ENCODE data around the gene KIAA0930. TPM values are rescaled to one million over a fixed set of nuclear protein-coding genes. Genes with fewer than 3 reads are reported as not detected.
"Not testable (repeated sequence)": the region's sequence is repeated elsewhere in the genome, so short reads cannot be mapped to it uniquely, and the experiment has no call there.

Gene KIAA0930
- total and polyA plus RNA-seq, 5 donors from 2014 or later, result 0.70 to 21.3 (median 2.0) TPM

- peaks cover 0 to 16% (median 2%) of the 10 kb centered on the region in 4 donors for H3K4me1 Mint-ChIP-seq
- not testable (repeated sequence) for H3K4me3 Mint-ChIP-seq; DNase-seq; H3K27ac ChIP-seq (ENCODE audit: insufficient read depth, low read length, poor library complexity, severe bottlenecking); H3K4me3 ChIP-seq (ENCODE audit: low read depth, low read length); H3K9me3 ChIP-seq (ENCODE audit: control insufficient read depth in 2 of 2, low read length in 2 of 2); H3K4me1 ChIP-seq (ENCODE audit: control insufficient read depth, insufficient read depth, low read length, poor library complexity, severe bottlenecking); H3K36me3 Mint-ChIP-seq; H3K9me3 Mint-ChIP-seq; H3K36me3 ChIP-seq (ENCODE audit: control insufficient read depth, insufficient read depth, low read length); H3K27me3 ChIP-seq (ENCODE audit: control insufficient read depth, insufficient read depth, low read length); ATAC-seq (ENCODE audit: low read depth in 2 of 2)
- H3K27me3 Mint-ChIP-seq, result peaks cover 30% of the 10 kb centered on the region
- peak overlapping the region in 1 of 3 donors; percentile 42 for H3K27ac Mint-ChIP-seq
Measured at GRCh38 chr22:45277720-45278119, 37.0 kb upstream of the KIAA0930 start.

- H3K4me3 Mint-ChIP-seq, result no peak overlapping the region
- no peak for DNase-seq
- H3K27me3 Mint-ChIP-seq, result peaks cover 21% of the 10 kb centered on the region
- no peak for ATAC-seq (ENCODE audit: low read depth in 2 of 2)
- H3K9me3 Mint-ChIP-seq, result peaks cover 0 to 2% (median 0%) of the 10 kb centered on the region in 7 donors
- no peak overlapping the region for H3K27ac Mint-ChIP-seq
- peaks cover 5% of the 10 kb centered on the region for H3K4me1 ChIP-seq (ENCODE audit: control insufficient read depth, insufficient read depth, low read length, poor library complexity, severe bottlenecking)
- H3K36me3 Mint-ChIP-seq, result no peaks in the 10 kb centered on the region
- H3K4me3 ChIP-seq (ENCODE audit: low read depth, low read length), result no peak overlapping the region
- no peaks in the 10 kb centered on the region for H3K36me3 ChIP-seq (ENCODE audit: control insufficient read depth, insufficient read depth, low read length)
- H3K9me3 ChIP-seq (ENCODE audit: control insufficient read depth in 2 of 2, low read length in 2 of 2), result no peaks in the 10 kb centered on the region
- peaks cover 0 to 16% (median 2%) of the 10 kb centered on the region in 4 donors for H3K4me1 Mint-ChIP-seq
- no peaks in the 10 kb centered on the region for H3K27me3 ChIP-seq (ENCODE audit: control insufficient read depth, insufficient read depth, low read length)
- H3K27ac ChIP-seq (ENCODE audit: insufficient read depth, low read length, poor library complexity, severe bottlenecking), result no peak overlapping the region
Measured at GRCh38 chr22:45276507-45277105, 35.9 kb upstream of the KIAA0930 start.

- Histone ChIP-seq H3K27ac (ENCODE audit: insufficient read depth, low read length, poor library complexity, severe bottlenecking) (no peak overlapping the region), H3K9me3 (ENCODE audit: control insufficient read depth in 2 of 2, low read length in 2 of 2) (no peaks in the 10 kb centered on the region), H3K4me3 (ENCODE audit: low read depth, low read length) (no peak overlapping the region), H3K36me3 (ENCODE audit: control insufficient read depth, insufficient read depth, low read length) (no peaks in the 10 kb centered on the region), H3K4me1 (ENCODE audit: control insufficient read depth, insufficient read depth, low read length, poor library complexity, severe bottlenecking) (peaks cover 10% of the 10 kb centered on the region), H3K27me3 (ENCODE audit: control insufficient read depth, insufficient read depth, low read length) (peaks cover 3% of the 10 kb centered on the region)
- H3K27ac Mint-ChIP-seq, result peak overlapping the region in 1 of 3 donors; percentile 23
- H3K9me3 Mint-ChIP-seq, result peaks cover 0 to 2% (median 0%) of the 10 kb centered on the region in 7 donors
- H3K36me3 Mint-ChIP-seq, result no peaks in the 10 kb centered on the region
- peaks cover 0 to 14% (median 5%) of the 10 kb centered on the region in 4 donors for H3K4me1 Mint-ChIP-seq
- peak overlapping the region in 1 of 4 donors; percentile 68 for H3K4me3 Mint-ChIP-seq
- DNase-seq, result no peak
- peaks cover 22% of the 10 kb centered on the region for H3K27me3 Mint-ChIP-seq
- no peak for ATAC-seq (ENCODE audit: low read depth in 2 of 2)
Measured at GRCh38 chr22:45273452-45274075, 32.9 kb upstream of the KIAA0930 start.

- DNase-seq, result no peak
- peaks cover 0 to 15% (median 5%) of the 10 kb centered on the region in 4 donors for H3K4me1 Mint-ChIP-seq
- H3K27me3 Mint-ChIP-seq, result peaks cover 26% of the 10 kb centered on the region
- peaks cover 0 to 2% (median 0%) of the 10 kb centered on the region in 7 donors for H3K9me3 Mint-ChIP-seq
- no peak for ATAC-seq (ENCODE audit: low read depth in 2 of 2)
- H3K36me3 ChIP-seq (ENCODE audit: control insufficient read depth, insufficient read depth, low read length), result no peaks in the 10 kb centered on the region
- H3K27ac ChIP-seq (ENCODE audit: insufficient read depth, low read length, poor library complexity, severe bottlenecking), result no peak overlapping the region
- H3K27me3 ChIP-seq (ENCODE audit: control insufficient read depth, insufficient read depth, low read length), result peaks cover 3% of the 10 kb centered on the region
- H3K4me3 Mint-ChIP-seq, result no peak overlapping the region
- H3K36me3 Mint-ChIP-seq, result no peaks in the 10 kb centered on the region
- H3K27ac Mint-ChIP-seq, result no peak overlapping the region
- H3K9me3 ChIP-seq (ENCODE audit: control insufficient read depth in 2 of 2, low read length in 2 of 2), result no peaks in the 10 kb centered on the region
- H3K4me1 ChIP-seq (ENCODE audit: control insufficient read depth, insufficient read depth, low read length, poor library complexity, severe bottlenecking), result peaks cover 16% of the 10 kb centered on the region
- no peak overlapping the region for H3K4me3 ChIP-seq (ENCODE audit: low read depth, low read length)
Measured at GRCh38 chr22:45272498-45272897, 31.8 kb upstream of the KIAA0930 start.

GRCh38 chr22:45271667-45272201 is 31.0 kb upstream of the KIAA0930 start:
- Mint-ChIP-seq H3K4me1 (peaks cover 0 to 15% (median 5%) of the 10 kb centered on the region in 4 donors), H3K27me3 (peaks cover 26% of the 10 kb centered on the region), H3K9me3 (peaks cover 0 to 2% (median 0%) of the 10 kb centered on the region in 7 donors), H3K36me3 (no peaks in the 10 kb centered on the region), H3K27ac (no peak overlapping the region), H3K4me3 (peak overlapping the region in 1 of 4 donors; percentile 21)
- peaks cover 3% of the 10 kb centered on the region for H3K27me3 ChIP-seq (ENCODE audit: control insufficient read depth, insufficient read depth, low read length)
- no peaks in the 10 kb centered on the region for H3K36me3 ChIP-seq (ENCODE audit: control insufficient read depth, insufficient read depth, low read length)
- no peak overlapping the region for H3K27ac ChIP-seq (ENCODE audit: insufficient read depth, low read length, poor library complexity, severe bottlenecking)
- ATAC-seq (ENCODE audit: low read depth in 2 of 2), result no peak
- H3K4me1 ChIP-seq (ENCODE audit: control insufficient read depth, insufficient read depth, low read length, poor library complexity, severe bottlenecking), result peaks cover 16% of the 10 kb centered on the region
- no peaks in the 10 kb centered on the region for H3K9me3 ChIP-seq (ENCODE audit: control insufficient read depth in 2 of 2, low read length in 2 of 2)
- DNase-seq, result no peak
- no peak overlapping the region for H3K4me3 ChIP-seq (ENCODE audit: low read depth, low read length)

GRCh38 chr22:45270095-45271020 is 29.7 kb upstream of the KIAA0930 start:
- H3K27ac Mint-ChIP-seq, result no peak overlapping the region
- no peak for ATAC-seq (ENCODE audit: low read depth in 2 of 2)
- H3K27me3 ChIP-seq (ENCODE audit: control insufficient read depth, insufficient read depth, low read length), result peaks cover 3% of the 10 kb centered on the region
- no peak for DNase-seq
- H3K9me3 Mint-ChIP-seq, result peaks cover 0 to 2% (median 0%) of the 10 kb centered on the region in 7 donors
- H3K36me3 ChIP-seq (ENCODE audit: control insufficient read depth, insufficient read depth, low read length), result no peaks in the 10 kb centered on the region
- H3K27me3 Mint-ChIP-seq, result peaks cover 39% of the 10 kb centered on the region
- no peaks in the 10 kb centered on the region for H3K9me3 ChIP-seq (ENCODE audit: control insufficient read depth in 2 of 2, low read length in 2 of 2)
- peaks cover 0 to 15% (median 5%) of the 10 kb centered on the region in 4 donors for H3K4me1 Mint-ChIP-seq
- peak overlapping the region; percentile 66 to 81 (median 76) for H3K4me3 Mint-ChIP-seq
- peaks cover 16% of the 10 kb centered on the region for H3K4me1 ChIP-seq (ENCODE audit: control insufficient read depth, insufficient read depth, low read length, poor library complexity, severe bottlenecking)
- H3K27ac ChIP-seq (ENCODE audit: insufficient read depth, low read length, poor library complexity, severe bottlenecking), result no peak overlapping the region
- no peak overlapping the region for H3K4me3 ChIP-seq (ENCODE audit: low read depth, low read length)
- no peaks in the 10 kb centered on the region for H3K36me3 Mint-ChIP-seq
